Muscle of back (tissue), 11 donors: ENCODE measurements around the gene TAMM41. TPM values are rescaled to one million over a fixed set of nuclear protein-coding genes. Genes with fewer than 3 reads are reported as not detected.
"Not testable (repeated sequence)": the region's sequence is repeated elsewhere in the genome, so short reads cannot be mapped to it uniquely, and the experiment has no call there.

Experiments
- DNase-seq, 3 donors: peaks; one replicate each; pipeline versions ENCODE4 v3.0.0 to v3.0.0-alpha.2; 2013
- polyA plus RNA-seq, 10 donors: library from polyadenylated mRNA; unstranded; fragments of 120-200 nt; gene quantifications; one replicate each; pipeline ENCODE4 v1.2.1, GENCODE V29; 2013; ENCODE audit not compliant: insufficient read length in 10 of 10

The TAMM41 gene
- polyA plus RNA-seq, 10 donors = 11.3 to 16.7 (median 13.0) TPM

DNA sequence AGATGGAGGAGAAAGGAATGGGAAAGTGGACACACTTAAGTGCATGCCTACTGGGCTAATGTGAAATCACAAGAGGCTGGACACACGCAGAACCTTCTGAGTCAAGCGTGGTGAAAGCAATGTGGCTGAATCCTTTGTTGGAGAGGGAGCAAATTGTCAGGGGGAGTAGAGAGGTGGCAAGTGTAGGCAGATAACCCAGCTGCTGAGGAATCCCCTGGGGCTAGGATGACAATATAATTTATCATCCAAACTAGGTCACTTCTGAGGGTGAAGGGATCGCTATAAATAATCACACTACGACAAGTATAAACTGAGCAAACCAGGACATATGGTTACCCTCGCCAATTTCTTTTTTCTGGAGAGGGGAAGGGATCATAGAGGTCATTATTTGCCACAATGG is 28.7 kb downstream of the TAMM41 start:
- DNase-seq = no peak

DNA sequence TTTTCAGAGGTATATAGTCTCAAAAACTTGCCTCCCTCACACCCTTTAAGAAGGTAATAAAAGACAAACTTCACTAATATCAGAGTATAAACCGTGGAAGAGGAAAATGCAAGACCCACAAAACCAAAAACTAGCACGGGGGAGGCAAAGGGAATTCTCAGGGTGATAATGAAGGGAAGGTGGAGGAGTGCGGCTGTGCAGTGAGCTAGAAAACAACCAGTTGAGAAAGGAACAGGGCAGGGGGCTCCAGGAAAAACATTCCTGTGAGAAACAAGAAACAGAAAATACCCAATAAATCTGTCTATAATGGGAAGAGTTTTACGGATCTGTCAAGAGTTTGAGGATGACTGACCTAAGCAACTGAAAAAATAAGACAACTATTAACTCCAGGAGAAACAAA is 31.6 kb downstream of the TAMM41 start:
- DNase-seq = no peak

DNA sequence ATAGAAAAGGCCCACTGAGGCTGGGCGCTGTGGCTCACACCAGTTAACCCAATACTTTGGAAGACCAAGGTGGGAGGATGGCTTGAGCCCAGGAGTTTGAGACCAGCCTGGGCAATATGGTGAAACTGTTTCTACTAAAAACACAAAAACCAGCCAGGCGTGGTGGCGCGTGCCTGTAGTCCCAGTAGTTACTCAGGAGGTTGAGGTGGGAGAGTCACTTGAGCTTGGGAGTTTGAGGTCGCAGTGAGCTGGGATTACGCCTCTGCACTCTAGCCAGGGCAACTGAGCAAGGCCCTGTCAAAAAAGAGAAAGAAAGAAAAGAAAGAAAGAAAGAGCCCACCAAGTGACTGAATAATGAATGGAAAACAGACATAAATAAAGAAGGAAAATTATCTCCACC is 32.0 kb downstream of the TAMM41 start:
- no peak for DNase-seq

DNA sequence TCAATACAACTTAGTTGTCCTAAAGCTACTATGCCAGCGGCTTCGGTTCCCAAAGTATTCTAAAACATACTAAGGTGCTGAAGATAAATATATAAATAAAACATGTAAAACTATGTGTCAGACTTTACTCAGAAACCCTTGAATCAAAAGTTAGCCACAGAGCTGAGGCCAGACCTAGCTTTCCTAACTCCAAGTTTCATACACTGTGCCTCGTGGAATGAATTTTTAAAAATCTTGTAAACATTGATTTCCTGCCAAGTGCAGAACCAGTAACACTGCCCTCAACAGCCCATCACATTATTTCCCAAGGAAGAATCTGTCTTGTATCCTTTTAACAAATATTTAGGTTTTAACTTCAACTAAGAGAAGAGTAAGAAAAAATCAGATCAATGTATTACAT is 36.4 kb downstream of the TAMM41 start:
- DNase-seq = no peak

DNA sequence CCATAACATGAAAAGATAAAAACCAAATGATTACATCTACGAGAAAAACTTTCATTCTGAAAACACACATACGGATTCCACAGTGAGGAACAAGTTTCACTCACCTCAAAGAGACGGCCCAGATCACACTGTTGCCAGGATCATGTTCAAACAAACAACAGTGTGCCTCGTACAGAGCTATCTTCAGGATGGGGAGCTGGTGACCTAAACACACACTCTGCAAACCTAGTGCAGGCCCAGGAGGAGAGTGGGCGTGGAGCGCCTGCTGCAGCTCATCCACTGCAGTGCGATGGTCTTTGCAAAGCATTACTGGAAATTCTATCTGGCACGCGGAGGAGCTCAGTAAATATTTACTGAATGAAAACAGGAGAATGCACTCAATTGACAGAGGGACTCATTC is 38.5 kb downstream of the TAMM41 start:
- DNase-seq = peak in 1 of 3 donors; percentile 13

DNA sequence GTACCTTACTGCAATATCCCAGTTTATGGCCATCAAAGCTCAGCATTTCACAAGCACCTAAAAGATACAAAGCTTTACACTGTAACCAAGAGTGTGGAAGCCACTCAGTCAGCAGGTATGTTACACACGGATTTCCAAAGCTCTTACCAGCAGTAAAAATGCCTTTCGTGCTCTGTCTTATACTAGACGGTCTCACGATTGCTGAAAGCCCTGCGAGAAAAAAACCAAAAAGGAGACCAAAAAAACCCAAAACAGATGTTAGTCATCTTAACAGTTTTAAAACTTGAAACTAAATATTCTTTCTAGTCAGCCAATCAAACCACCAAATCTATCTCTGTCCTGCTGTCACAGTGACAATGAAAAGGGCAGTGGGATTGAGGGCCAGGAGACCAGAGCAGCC is 39.0 kb downstream of the TAMM41 start:
- peak in 1 of 3 donors; percentile 26 for DNase-seq

DNA sequence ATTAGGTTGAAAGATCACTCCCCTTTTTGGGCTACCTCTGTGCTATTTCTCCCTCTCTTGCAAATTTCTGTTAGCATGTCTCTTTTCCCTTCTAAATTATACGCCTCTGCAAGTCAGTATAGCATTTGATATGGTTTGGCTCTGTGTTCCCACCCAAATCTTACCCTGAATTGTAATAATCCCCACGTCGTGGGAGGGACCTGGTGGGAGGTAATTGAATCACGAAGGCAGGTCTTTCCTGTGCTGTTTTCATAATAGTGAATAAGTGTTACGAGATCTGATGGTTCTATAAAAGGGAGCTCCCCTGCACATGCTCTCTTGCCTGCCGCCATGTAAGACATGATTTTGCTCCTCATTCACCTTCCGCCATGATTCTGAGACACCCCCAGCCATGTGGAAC is 41.0 kb downstream of the TAMM41 start:
- DNase-seq = no peak

DNA sequence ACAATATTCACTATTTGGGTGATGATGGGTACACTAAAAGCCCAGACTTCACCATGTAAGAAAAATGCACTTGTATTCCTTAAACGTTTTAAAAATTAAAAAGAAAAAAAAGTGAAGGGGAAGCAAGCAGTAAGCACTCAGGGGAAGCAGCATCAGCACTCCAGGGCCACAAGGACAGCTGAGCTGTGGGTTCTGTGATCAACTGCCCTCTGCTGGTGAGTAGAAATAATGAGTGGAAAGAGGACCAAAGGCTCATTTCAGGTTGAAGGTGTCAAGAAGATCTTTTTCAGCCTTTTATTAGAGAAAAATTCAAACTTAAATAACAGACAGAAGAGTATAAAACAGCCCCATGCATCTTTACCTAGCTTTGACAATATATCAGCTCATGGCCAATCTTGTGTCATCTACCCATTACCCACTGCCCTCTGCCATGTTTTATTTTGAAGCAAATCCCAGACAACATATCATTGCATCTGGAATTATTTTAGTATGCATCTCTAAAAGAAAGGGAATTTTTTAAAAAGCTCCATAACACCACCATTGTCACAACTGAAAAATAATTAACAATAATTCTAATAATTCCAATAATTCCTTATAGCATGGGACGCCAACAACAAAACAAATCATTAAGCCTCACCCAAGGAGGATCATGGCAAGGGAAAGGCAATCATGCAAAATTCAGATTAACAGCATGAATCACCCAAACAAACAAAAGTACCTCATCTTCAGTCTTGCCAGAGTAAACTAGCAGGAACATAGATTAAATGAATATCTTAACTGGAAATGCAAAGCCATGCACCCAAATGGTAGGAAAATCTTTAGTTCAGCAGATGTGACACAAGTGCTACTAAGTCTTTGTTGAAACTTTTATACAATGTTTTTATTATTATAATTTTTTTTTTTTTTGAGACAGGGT is 42.5 kb downstream of the TAMM41 start:
- DNase-seq = peak; percentile 22 to 32 (median 27)

DNA sequence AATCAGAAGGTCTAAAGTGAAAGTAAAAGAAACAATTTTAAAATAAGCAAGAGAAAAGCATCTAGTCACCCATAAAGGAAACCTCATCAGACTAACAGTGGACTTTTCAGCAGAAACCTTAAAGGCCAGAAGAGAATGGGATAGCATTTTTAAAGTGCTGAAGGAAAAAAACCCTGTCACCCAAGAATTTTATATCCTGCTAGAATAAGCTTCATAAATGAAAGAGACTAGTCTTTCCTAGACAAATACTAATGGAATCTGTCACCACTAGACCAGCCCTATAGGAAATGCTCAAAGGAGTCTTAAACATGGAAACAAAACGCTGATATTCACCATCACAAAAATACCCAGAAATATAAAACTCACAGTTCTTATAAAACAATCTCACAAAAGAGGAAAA is 46.9 kb downstream of the TAMM41 start:
- DNase-seq = no peak

DNA sequence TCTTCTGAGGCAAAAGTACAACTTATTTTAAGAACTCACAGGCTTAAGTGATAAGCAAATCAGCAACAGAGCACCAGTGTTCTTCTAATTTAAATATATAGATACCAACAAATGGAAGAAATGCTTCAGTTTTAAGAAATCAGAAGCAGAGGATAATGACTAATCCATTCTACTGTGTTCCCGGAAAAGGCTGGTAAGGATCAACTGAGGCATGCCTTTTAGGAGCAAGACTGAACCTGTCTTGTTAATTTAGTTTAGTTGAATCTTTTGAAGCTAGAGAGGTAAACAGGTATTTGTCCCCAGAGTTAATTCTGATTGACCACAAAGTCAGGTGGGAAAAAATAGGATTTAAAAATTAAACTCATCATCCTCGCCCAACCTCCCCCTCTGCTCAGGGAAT is 51.8 kb downstream of the TAMM41 start:
- DNase-seq = no peak

DNA sequence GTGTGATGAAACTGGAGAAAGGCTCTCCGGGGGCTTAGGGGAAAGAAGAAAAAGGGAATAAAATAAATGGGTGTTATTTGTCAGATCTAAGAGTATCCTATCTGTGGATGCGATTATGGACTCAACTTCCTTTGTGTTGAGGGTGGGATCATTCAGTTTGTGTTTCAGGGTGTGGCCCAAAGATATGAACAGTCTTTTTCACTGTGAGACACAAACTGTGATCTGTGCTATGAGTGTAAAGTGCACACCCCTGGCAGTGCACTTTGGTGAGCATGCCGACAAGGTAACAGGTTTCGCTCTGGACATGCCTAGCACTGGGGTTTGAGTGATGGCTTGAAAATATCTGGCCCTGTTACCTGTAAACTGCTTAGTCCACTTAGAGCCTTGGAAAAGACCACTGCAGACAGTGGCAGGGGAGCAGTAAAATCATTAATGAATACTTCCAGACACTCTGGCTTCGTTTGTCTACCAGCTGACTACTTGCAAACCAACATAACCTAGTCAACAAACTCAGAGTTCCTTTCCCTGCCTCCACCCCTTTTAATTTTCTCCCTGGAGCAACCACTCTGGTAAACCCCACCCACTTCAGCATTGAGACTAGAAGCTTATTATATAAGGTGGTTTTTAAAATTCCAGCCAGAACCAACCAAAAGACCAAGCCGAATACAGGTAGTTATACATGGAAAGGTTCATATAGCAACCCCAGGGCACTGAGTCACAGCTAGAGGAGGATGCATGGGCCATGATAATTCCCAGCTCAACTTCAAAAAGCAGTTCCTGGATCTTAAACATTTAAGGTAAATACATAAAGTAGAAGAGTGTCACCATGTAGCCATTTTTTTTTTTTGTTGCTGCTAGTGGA is 55.1 kb downstream of the TAMM41 start:
- no peak for DNase-seq

DNA sequence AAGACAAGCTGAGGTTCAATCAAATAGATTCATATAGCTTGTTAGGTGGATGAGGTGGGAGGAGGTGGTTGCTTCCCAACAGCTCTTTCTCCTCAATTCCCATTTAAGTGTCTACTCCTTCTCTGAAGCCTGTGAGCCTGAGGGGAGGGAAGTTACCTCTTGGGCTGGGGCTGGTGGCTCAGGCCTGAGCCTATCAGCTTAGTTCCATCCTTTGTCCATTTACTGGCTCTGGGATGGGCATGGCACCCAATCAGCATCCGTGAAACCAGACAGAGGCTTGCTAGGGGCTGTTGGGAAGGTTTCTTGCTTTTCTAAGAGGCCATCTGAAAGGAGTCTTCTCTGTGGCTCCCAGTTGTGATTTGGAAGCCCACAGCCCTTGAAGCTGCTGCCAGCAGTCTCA is 57.3 kb downstream of the TAMM41 start:
- no peak for DNase-seq

DNA sequence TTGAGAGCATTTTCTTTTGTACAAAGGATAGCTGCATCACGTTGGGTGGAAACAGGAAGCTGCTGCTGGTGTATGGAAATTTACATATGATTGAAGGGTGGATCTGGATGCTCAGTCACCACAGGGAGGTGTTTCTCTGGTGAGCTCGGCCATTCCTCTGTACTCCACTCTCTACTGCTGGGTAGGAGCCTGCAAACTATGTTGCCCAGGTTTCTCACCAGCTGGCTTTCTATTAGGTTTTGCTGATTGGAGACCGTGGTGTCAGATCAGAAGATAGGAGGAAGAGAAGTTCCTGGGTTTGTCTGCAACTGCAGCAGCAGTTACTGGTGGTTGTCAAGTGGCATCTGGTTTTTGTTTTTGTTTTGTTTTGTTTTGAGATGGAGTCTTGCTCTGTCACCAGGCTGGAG is 61.7 kb downstream of the TAMM41 start:
- DNase-seq = no peak

DNA sequence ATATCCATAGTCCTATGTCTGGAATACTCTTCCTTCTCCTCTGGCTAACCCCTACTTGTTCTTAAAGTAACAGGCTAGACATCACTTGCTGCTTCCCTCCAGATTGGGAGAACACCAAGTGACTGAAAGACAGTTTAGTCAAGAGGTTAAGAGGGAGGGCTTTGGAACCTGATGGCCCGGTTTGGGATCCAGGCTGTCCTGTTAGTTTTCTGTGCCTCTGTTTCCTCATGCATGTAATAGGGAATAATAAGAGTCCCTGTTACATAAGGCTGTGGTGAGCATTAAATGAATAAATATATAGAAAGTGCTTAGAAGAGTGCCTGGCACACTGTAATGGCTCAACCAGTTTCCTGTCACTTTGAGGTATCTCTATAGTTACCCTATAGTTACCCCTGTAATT is 66.3 kb downstream of the TAMM41 start:
- DNase-seq = no peak

DNA sequence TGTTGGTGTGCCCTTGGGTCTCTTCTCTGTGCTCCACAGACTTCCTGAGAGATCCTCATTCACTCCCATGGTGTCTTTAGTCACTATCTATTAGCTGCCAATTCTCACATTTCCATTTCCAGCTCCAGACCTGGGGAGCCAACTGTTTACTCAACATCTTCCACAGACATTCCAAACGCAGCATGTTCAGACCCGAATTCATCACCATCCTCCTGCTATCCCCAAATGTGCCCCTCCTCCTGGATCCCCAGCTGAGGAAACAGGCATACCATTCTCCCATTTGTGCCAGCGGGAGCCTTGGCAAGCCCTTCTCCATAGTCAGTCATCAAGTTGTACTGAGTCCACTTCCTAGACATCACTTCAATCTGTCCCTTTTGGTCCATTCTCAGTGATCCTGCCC is 67.1 kb downstream of the TAMM41 start:
- no peak for DNase-seq

DNA sequence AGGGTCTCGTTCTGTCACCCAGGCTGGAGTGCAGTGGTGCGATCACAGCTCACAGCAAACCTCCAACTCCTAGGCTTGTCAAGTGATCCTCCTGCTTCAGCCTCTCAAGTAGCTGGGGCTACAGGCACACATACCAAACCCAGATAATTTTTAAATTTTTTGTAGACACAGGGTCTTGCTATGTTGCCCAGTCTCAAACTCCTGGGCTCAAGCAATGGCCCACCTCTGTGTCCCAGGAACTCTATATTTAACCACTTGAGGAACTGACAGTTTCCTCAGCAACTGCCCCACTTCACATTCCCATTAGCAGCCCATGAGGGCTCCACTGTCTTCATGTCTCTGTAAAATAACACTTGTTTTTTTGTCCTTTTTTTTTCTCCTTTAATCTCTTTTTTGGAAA is 68.4 kb downstream of the TAMM41 start:
- DNase-seq = no peak

DNA sequence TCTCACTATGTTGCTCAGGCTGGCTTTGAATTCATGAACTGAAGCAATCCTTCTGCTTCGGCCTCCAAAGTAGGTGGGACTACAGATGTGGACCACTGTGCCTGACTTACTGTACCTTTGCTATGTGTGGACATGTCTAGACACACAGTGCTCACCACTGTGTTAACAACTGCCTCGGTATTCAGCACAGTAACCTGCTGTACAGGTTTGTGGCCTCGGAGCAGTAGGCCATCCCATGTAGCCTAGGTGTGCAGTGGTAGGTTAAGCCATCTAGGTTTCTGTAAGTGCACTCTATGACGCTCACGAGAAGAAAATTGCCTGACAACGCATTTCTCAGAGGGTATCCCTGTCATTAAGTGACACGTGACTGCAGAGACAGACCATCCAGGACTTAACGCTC is 70.3 kb downstream of the TAMM41 start:
- no peak for DNase-seq

DNA sequence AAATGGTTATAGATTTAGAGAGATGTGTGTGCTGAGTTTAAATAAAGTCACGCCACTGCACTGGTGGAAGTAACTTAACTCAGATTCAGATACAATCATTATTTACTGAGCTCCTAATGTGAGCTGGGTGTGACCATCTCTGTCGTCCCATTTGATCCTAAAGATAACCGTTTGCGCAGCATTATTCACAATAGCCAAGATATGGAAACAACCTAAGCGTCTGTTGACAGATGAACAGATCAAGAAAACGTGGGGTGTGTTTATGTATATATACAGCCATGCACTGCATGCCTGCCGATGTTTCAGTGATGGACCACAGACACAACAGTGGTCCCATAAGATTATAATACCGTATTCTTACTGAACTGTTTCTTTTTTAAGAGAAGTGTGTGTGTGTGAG is 71.2 kb downstream of the TAMM41 start:
- no peak for DNase-seq

DNA sequence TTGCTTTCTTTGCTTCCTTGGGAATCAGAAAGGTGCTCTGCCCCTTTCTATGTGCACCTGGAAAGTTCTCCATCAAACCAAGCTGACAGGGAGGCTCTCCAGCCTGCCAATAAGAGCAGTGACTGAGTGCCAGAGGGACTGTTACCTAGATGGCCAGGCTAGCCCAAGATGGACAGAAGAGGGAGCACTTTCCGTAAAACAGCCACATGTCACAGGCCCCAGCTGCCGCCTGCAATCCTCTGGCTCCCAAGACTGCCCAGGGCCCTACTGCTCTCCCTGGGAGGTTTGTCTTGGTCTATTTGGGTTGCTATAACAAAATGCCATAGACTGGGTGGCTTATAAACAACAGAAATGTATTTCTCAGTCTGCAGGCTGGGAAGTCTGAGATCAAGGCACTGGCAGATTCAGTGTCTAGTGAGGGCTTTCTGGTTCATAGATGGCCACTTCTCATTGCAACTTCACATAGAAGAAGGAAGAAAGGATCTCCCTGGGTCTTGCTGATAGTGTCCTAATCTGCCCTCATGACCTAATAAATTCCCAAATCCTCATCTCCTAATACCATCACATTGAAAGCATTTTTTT is 72.3 kb downstream of the TAMM41 start:
- DNase-seq = peak in 2 of 3 donors; percentile 12 to 34

DNA sequence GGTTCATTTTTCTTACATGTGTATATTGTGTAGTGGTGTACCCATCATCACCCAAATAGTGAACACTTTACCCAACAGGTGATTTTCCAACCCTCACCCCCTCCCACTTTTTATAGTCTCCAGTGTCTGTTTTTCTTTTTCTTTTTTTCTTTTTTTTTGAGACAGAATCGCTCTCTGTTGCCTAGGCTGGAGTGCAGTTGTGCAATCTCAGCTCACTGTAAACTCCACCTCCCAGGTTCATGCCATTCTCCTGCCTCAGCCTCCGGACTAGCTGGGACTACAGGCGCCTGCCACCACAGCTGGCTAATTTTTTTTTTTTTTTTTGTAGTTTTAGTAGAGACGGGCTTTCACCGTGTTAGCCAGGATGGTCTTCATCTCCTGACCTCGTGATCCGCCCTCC is 74.8 kb downstream of the TAMM41 start:
- not testable (repeated sequence) for DNase-seq

DNA sequence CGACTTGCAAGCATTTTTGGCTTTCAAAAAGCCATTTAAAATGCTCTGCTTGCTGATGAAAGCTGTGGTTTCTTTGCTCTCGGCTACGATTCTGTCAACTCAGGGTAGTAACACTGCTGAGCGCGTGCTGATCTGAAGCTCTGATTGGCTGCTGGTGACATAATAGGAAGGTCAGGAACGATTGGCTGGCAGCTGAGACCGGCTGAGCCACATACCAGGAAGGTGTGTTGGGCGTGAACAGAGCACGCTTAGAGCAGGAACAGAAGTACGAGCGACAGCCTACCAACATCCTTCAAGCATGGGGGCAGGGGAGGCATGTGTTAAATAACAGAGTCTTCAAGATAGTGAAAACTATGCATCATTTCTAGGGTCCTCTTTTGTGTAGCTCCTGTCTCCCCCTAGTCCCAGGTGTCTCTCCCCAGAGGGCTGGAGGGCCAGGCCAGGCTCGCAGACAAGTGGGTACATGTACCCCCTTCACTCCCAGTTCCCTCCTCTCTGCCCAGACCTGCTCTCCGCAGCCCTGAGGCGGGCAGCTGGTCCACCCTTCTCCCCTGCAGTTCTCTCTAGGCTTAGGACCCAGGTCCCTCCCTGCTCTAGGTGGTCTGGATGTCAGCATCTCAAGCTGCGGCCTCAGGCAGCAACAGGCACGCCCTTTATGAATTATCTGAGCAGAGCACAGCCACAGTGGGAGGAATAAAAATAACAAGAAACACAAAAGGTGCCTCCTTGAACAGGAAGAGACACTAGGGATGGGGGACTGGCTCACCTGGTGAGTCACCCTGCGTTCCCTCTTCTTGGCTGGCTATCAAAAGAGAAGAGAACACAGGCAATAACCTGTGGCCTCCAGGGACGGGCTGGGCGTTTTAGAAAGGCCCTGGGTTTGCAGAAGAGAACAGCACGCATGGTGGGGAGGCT is 76.0 kb downstream of the TAMM41 start:
- DNase-seq = peak; percentile 62 to 76 (median 64)
